Measurements from ENCODE around the gene CCNL1.
"Not testable (repeated sequence)": the region's sequence is repeated elsewhere in the genome, so short reads cannot be mapped to it uniquely, and the experiment has no call there.

Gene CCNL1

DNA sequence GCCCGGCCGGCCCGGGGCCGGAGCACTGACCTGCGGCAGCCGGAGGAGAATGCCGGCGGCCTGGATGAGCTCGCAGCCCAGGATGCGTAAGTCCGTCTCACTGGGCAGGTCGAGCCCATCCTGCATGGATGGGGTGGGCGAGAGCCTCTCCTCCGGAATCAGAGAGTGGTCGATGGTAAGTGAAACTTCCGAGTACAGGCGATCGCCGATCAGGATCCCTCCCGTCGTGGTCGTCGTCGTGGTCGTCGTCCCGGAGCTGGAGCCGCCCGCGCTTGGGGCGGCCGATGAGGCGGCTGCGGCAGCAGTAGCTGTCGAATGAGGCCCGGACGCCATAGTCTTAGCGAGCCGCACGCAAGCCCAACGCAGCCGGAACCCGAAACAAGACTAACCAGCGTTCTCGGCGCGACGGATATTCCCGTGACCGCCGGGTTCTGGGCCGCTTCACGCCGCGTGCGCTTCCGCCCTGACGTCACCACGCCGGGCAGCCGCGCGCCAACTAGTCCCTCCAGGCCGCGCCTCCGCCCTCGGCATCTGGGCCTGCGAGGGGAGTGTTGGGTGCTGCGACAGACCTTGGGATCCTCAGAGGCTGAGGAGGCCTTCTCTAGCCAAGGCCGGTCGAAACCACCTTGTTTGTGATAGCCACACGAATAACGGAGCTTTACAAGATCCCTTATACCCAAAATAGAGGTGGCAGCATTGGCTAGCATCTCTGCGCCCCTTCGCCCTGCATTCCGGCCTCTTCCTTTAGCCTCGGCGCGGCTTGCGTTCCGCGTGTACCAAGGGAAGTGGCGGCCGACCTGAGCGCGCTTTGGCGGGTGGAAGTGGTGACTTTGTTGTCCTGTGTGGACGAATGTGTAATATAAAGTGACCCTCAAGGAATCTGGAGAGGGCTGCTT lies at the start of gene CCNL1:
TSS of gene CCNL1 (minus strand) at position 386 of the 896 bp plus-strand sequence. CDS start at position 333, 53 bp downstream.
- Histone ChIP-seq H3K27ac (peak within 1 kb of the TSS; percentile 91 to 100 (median 99)), H3K4me3 (peak within 1 kb of the TSS; percentile 73 to 99 (median 92))

DNA sequence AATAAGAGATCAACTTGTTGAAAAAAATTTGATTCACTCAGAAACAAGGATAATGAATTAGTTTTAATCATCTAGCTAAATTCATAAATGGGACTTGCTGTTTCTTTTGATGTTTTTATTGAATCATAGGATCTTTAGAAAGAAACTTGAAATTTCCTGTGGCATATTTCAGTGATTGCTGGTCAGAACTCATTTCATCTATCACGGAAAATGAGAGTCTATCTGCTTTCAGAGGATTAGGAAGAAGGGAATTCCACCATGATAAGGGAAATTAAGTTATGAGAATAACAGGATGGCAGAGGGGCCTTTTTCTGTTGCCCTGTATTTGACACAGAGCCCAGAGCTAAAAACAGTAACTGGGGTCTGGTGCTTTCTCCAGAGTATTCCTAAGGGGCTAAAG lies 44.9 kb upstream of the CCNL1 start:
- H3K27ac ChIP-seq, result no peak overlapping the region
- no peak overlapping the region for H3K4me3 ChIP-seq

DNA sequence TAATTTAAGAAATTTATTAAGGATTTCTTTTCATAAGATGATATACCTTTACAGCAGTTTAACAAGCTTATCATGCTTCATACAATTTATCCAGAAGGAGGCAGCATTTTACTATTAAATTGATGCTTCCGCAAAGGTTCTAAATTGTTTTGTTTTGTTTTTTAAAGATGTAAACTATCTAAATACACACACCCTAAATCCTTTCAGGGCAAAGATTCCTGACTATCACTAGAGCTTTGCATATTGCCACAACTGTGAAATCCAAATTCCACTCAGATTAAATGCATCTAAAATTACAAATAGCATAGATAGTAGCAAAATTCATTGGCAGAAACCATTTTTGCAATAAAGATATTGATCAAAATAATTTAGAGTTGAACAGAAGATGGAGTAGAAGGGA lies 44.5 kb upstream of the CCNL1 start:
- no peak overlapping the region for H3K27ac ChIP-seq
- H3K4me3 ChIP-seq, result no peak overlapping the region

DNA sequence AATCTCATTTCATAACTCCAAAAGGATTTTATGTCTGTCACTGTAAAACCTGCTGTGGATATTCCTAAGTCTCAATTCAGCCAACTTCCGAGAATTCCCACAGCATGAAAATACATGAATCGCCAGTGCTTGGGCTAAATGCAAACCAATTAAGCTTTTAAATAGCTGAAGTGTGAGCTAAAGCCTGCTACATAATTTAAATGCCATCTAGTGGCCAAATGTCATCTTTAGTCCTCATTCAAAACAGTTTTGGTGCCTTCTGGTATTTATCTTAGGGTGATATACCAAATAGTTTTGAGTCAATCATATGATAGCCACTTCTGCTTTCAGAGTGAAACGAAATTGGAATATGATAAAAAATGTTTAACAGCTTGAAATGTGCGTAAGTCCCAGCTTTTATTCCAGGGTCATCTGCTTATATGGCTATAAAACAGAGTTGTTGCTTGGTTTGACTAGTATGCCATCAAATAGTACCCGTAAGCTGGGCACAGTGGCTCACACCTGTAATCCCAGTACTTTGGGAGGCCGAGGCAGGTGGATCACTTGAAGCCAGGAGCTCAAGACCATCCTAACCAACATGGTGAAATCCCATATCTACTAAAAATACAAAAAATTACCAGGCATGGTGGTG lies 41.8 kb upstream of the CCNL1 start:
- no peak overlapping the region for H3K27ac ChIP-seq
- no peak overlapping the region for H3K4me3 ChIP-seq

DNA sequence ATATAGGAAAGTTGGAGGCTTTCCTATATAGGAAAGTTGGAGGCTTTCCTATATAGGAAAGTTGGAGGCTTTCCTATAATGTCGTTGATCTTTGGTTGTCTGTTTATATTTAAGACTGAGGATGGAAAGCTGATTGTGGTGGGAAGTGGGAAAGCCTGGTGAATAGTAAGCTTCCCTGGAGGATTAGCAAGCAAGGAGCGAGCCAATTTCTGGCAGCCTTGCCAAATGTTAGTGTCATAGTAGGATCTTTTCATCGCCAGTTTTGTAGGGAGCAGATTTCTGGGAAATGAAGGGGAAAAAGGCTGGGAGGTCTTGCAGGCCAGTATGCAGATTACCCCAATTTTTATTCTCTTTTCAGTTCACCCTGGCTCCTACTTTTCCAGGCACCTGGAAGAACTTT lies 39.9 kb upstream of the CCNL1 start:
- no peak overlapping the region for H3K27ac ChIP-seq
- H3K4me3 ChIP-seq, result no peak overlapping the region

DNA sequence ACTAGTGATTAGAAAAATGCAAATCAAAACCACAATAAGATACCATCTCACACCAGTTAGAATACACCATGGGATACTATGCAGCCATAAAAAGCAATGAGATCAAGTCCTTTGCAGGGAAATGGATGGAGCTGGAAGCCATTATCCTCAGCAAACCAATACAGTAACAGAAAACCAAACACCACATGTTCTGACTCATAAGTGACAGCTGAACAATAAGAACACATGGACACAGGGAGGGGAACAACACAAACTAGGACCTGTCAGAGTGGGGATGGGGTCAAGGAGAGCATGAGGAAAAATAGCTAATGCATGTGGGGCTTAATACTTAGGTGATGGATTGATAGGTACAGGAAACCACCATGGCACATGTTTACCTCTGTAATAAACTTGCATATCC lies 36.0 kb upstream of the CCNL1 start:
- Histone ChIP-seq H3K27ac (no peak overlapping the region), H3K4me3 (no peak overlapping the region)

DNA sequence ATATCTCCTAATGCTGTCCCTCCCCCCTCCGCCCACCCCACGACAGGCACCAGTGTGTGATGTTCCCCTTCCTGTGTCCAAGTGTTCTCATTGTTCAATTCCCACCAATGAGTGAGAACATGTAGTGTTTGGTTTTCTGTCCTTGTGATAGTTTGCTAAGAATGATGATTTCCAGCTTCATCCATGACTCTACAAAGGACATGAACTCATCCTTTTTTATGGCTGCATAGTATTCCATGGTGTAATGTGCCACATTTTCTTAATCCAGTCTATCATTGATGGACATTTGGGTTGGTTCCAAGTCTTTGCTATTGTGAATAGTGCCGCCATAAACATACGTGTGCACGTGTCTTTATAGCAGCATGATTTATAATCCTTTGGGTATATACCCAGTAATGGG lies 31.2 kb upstream of the CCNL1 start:
- not testable (repeated sequence) for H3K27ac ChIP-seq, H3K4me3 ChIP-seq

DNA sequence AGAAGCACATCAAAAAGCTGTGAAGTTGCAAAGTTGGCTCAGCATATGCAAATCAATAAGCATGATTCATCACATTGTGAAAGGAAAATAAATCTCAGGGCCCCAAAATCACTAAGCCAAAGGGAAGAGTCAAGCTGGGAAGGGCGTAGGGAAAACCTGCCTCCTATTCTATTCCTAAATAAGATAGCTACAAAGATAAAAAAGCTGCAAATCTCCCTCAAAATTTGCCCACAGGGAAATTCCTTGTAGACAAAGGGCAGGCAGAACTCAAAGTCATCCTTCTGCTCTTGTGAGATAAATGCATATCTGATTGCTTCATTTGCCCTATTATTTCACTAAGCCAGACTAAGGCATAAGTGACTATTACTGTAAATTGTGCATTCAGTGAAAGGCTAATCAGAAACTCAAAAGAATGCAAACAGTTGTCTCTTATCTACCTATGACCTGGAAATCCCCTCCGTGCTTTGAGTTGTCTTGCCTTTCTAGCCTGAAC lies 30.5 kb upstream of the CCNL1 start:
- Histone ChIP-seq H3K27ac (no peak overlapping the region), H3K4me3 (no peak overlapping the region)

DNA sequence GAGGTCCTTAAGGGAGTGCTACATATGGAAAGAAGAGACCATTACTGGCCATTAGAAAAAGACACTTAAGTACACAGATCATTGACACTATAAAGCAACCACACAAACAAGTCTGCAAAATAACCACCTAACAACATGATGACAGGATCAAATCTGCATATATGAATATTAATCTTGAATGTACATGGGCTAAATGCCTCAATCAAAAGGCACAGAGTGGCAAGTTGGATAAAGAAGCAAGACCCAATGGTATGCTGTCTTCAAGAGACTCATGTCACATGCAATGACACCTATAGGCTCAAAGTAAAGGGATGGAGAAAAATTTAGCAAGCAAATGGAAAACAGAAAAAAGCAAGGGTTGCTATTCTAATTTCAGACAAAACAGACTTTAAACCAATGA lies 28.4 kb upstream of the CCNL1 start:
- Histone ChIP-seq H3K27ac (no peak overlapping the region), H3K4me3 (no peak overlapping the region)

DNA sequence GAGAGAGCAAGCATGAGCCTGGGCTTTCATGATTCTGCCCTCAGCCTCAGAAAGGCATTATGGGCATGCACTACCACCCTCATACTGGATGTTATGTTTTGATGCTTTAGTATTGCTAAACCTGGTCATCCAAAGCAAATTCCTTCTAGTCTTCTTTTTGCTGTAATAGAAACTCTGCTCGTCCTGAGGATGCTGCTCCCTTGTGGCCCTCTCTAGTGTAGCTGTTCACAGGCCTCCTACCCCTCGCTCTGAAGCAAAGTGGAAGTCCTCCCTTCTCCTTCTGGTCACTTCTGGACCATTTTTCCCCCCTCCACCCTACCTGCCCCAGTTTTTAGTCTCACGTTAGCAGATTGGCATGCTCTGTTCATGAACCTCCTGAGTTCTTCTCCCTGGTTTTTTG lies 22.9 kb upstream of the CCNL1 start:
- H3K27ac ChIP-seq, result no peak overlapping the region
- no peak overlapping the region for H3K4me3 ChIP-seq

DNA sequence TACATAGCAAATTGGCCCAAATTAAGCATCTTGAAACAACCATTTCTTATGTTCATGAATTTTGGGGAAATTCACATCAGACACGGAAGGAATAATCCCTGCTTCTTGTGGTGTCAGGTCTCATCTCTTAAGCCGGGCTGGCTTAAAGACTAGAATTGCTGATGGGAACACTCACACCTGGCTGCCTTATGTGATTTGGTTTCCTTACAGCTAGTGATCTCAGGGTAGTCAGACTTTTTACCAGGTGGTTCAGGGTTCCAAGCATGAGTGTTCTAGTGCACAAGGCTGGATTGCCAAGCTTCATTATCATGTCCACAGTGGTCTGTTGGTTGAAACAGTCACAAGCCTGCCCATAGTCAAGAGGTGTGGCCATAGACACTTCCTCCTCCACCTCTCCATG lies 20.3 kb upstream of the CCNL1 start:
- H3K27ac ChIP-seq, result no peak overlapping the region
- no peak overlapping the region for H3K4me3 ChIP-seq

DNA sequence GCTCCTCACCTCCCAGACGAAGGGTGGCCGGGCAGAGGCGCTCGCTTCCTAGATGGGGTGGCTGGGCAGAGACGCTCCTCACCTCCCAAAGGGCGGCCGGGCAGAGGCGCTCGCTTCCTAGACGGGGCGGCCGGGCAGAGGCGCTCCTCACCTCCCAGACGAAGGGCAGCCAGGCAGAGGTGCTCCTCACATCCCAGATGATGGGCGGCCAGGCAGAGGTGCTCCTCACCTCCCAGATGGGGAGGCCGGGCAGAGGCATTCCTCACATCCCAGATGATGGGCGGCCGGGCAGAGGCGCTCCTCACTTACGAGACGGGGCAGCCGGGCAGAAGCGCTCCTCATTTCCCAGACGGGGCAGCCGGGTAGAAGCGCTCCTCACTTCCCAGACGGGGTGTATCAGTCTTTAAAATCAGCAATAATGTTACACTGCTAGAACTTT lies 19.4 kb upstream of the CCNL1 start:
- H3K27ac ChIP-seq, result no peak overlapping the region
- no peak overlapping the region for H3K4me3 ChIP-seq

DNA sequence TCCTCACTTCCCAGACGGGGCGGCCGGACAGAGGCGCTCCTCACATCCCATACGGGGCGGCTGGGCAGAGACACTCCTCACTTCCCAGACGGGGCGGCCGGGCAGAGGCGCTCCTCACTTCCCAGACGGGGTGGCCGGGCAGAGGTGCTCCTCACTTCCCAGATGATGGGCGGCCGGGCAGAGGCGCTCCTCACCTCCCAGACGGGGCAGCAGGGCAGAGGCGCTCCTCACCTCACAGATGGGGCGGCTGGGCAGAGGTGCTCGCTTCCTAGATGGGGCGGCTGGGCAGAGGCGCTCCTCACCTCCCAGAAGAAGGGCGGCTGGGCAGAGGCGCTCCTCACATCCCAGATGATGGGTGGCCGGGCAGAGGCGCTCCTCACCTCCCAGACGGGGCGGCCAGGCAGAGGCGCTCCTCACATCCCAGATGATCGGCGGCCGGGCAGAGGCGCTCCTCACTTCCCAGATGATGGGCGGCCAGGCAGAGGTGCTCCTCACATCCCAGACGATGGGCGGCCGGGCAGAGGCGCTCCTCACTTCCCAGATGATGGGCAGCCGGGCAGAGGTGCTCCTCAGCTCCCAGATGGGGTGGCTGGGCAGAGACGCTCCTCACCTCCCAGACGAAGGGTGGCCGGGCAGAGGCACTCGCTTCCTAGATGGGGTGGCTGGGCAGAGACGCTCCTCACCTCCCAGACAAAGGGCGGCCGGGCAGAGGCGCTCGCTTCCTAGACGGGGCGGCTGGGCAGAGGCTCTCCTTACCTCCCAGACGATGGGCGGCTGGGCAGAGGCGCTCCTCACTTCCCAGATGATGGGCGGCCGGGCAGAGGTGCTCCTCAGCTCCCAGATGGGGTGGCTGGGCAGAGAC lies 18.8 kb upstream of the CCNL1 start:
- not testable (repeated sequence) for H3K4me3 ChIP-seq, H3K27ac ChIP-seq

DNA sequence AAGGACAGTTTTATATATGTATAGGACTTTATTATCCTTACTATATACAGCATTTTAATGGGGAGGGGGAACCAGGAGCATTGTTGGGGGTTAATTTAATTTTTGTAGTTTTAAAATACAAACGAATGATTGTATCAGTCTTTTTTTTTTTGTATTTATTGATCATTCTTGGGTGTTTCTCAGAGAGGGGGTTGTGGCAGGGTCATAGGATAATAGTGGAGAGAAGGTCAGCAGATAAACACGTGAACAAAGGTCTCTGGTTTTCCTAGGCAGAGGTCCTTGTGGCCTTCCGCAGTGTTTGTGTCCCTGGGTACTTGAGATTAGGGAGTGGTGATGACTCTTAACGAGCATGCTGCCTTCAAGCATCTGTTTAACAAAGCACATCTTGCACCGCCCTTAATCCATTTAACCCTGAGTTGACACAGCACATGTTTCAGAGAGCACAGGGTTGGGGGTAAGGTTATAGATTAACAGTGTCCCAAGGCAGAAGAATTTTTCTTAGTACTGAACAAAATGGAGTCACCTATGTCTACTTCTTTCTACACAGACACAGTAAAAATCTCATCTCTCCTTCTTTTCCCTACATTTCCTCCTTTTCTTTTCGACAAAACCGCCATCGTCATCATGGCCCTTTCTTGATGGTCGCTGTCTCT lies 18.0 kb upstream of the CCNL1 start:
- H3K27ac ChIP-seq, H3K4me3 ChIP-seq: not testable (repeated sequence)

DNA sequence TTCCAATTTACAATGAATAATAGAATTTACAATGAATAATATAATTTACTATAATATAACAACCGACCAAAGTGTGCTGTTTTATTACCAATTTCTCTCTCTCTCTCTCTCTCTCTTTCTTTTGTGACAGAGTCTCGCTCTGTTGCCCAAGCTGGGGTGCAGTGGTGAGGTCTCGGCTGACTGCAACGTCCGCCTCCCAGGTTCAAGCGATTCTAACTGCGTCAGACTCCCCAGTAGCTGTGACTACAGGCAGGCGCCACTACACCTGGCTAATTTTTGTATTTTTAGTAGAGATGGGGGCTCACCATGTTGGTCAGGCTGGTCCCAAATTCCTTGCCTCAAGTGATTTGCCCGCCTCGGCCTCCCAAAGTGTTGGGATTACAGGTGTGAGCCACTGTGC lies 17.0 kb upstream of the CCNL1 start:
- H3K4me3 ChIP-seq, result no peak overlapping the region
- peak overlapping the region in 6 of 21 experiments; percentile 93 to 99 (median 96) for H3K27ac ChIP-seq

DNA sequence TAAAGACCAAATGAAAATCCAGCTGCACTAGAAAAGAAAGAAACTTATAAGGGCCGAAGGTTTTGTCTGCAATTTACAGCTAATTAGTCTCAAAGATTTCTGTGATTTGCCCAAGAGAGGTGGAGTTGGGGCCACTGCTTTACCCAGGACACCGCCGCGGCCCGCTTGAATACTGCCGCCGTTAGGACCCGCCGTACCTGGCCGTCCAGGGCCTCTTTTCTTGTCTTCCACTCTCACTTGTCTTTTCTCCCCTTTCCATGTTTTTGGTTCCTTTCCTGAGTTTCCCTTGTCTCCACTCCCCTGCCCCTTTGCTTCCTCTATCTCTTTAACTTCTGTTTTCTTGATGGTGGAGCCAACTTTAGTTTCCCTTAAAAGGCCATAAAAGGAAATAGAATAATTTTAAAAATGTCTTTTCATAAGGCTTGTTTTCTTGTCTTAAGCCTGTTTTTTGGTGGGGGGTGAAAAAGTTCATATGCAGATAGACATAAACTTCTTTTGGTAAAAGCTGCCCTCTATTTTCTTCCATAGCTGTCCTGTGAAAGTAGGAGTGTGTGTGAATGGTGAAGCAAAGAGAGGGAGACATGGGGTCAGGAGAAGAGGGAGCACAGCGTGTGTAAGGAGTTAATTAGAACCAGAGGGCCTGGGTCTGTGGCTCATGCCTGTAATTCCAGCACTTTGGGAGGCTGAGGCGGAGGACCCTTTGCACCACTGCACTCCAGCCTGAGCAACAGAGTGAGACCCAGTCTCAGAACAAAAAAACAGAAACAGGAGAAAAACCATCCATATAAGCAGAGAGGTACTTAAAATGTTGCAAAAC lies 16.0 kb upstream of the CCNL1 start:
- Histone ChIP-seq H3K4me3 (peak overlapping the region; percentile 37 to 59 (median 53)), H3K27ac (peak overlapping the region; percentile 39 to 99 (median 95))

DNA sequence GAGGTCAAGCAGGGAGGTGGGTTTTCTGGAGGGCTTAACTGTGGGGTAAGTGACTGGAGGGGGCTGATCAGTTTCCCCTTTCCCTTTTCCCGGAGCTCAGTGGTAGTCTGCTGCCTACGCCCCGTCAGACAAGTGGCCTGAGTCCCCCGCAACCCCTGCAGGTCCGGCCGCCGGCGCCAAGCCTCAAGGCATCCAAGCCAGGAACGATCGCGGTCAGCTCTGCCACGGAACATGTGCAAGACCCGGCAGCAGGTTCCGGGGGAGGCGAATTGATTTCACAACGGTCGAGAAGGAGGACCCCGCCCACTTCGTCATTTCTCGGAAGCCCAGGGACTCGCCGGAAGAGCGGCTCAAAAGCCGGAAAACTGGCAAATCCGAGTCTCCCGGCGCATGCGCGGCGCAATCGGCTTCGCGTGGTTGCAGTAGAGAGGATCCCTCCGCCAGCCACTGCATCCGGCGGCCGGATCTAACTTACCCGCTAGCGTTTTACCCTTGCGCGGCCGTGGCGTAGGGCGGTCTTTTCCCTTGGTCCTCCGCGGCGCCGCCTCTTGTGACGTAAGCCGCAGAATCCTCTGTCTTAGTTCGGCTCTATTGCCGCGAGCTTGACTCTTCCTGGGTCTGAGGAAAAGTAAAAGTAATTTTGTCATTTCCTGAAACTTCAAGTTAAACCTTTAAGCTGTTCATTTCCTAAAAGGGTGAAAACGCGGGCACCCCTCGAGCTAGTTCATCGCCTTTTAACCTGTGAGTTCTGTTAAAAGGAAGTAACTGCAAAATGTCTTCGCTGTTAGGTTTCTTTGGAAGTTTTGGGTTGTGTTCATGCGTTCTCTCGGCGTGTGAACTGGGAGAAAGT lies 14.9 kb upstream of the CCNL1 start:
- H3K4me3 ChIP-seq, result peak overlapping the region; percentile 37 to 59 (median 53)
- peak overlapping the region; percentile 77 to 99 (median 96) for H3K27ac ChIP-seq

DNA sequence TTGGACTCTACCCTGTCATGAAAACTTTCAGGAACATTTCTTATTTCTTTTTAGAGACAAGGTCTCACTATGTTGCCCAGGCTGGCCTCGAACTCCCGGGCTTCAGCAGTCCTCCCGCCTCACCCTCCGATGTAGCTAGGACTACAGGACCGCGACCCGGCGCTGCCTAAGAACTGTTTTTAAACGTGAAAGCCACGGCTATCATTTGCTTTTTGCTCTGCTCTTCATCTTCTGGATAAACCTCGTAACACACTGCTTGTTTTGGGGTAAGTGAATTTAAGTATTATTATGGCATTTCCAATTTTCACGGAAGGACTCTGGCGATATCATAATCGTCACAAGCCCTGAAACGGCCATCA lies 14.3 kb upstream of the CCNL1 start:
- peak overlapping the region; percentile 77 to 99 (median 96) for H3K27ac ChIP-seq

More for the DNA sequence above, 14.3 kb upstream of the CCNL1 start:
- peak overlapping the region; percentile 37 to 59 (median 53) for H3K4me3 ChIP-seq

Measured in skin epidermis (tissue), 12 donors.